Right lung (tissue), 5 donors: ENCODE results near the gene MAPK7. TPM values are rescaled to one million over a fixed set of nuclear protein-coding genes. Genes with fewer than 3 reads are reported as not detected.

Experiments used
- DNase-seq, 2 donors: peaks; one replicate each; pipeline ENCODE4 v3.0.0-alpha.2; 2013
- polyA plus RNA-seq, 5 donors: library from polyadenylated mRNA; unstranded; fragments of 120-200 nt; gene quantifications; one replicate each; pipeline versions ENCODE4 v1.2.1 to v1.2.3, GENCODE V29; 2013; ENCODE audit warnings: inconsistent platforms in 1 of 5, low replicate concordance in 1 of 5; ENCODE audit not compliant: insufficient read length in 5 of 5, insufficient read depth in 1 of 5

Gene MAPK7
- polyA plus RNA-seq, 5 donors, result 19.6 to 30.4 (median 20.8) TPM

DNA sequence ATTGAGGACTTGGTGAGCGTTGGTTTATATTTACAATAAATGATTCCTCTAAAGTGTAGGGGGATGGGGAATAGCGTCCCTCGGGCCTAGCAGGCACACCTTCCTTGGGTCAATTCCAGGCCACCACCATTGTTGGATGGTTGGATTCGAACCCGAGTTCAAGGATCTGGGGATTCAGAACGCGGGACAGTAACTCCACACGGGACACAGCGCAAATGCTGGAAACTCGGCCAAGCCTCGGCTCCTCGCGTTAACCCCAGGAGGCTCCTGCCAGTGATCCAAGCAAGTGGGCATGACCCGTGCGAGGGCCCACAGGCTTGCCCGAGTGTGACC, 16.4 kb upstream of the MAPK7 start:
- DNase-seq, result no peak

DNA sequence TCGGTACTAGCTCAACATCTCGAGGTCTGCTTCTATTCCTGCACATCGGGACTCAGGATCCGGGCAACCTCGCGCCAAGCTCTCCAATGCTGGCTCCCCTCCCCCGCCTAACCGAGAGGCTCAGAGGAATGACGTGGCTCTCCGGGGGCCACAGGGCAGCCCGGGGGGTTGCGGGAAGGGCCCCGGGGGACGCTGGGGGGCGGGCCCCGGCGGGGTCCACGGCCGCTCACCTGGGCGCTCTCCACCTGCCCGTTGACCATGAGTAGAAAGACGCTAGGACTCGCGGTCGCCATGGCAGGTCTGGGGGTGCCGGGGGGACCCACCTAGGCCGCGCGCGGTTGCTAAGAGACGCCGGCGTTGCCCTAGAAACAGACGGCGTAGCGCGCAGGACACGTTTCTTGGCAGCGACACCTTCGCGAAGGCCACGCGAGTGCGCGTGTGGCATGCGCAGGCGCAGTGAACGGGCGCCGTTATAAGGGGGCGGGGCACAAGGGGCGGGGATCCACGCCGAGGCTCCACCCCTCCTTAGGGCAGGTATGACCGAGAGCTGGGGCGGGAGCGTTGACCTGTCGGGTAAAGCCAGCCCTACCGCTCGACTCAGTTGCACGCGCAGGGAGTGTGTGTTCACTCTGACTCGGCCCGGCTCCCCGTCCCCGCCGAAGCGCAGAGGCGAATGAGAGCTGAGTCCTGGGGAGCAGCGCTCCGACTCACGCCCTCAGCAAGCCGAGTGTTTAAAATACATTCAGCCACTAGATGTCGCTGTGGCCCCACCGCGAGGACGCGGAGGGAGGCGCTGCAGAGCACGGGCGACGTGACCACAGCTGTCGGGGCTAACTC, 15.8 kb upstream of the MAPK7 start, which contains the start of gene B9D1:
B9D1 (minus strand) TSS at position 447 of the 837 bp plus-strand sequence; CDS start at position 293, 154 bp downstream.
- DNase-seq, result peak; percentile 95 to 97

DNA sequence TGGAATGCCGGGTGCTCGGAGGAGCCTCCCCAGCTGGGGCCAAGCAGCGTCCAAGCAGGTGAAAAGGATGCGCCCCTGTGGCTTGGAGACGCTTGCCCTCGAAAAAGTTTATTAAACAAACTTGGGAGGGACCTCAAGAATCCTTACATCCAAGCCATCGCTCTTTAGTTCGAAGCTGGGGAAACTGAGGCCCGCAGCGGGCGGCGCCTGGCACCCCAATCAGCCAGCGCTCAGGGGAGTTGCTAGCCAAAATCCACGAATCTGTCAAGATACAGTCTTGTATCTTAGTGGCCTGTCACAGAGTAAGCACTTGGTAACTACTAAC, 15.2 kb upstream of the MAPK7 start:
- DNase-seq, result no peak

DNA sequence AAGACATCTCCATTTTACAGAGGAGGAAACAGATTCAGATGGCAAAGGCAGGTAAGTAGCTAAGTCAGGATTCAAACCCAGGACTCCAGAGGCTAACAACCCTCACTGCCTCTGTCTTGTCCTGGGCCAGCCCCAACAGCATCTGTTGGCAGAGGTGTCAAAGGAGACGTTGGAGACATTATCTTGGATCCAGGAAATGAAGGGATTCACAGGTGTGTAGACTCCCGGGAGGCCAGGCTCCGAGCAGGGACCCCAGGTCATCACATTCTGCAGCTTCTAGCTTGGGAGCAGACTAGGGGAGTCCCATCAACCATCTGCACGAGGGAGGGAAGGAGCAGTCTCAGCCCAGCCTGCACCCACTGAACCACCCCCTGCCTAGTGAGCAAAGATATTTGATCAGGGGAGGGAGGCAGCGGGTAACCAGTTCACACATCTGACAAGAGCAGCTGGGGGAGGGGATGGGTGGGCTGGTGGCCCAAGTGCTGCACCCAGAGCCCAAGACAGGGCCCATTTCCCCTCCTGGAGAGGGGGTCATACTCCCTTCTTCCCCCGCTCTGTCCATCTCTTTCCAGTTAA, 14.8 kb upstream of the MAPK7 start:
- no peak for DNase-seq

DNA sequence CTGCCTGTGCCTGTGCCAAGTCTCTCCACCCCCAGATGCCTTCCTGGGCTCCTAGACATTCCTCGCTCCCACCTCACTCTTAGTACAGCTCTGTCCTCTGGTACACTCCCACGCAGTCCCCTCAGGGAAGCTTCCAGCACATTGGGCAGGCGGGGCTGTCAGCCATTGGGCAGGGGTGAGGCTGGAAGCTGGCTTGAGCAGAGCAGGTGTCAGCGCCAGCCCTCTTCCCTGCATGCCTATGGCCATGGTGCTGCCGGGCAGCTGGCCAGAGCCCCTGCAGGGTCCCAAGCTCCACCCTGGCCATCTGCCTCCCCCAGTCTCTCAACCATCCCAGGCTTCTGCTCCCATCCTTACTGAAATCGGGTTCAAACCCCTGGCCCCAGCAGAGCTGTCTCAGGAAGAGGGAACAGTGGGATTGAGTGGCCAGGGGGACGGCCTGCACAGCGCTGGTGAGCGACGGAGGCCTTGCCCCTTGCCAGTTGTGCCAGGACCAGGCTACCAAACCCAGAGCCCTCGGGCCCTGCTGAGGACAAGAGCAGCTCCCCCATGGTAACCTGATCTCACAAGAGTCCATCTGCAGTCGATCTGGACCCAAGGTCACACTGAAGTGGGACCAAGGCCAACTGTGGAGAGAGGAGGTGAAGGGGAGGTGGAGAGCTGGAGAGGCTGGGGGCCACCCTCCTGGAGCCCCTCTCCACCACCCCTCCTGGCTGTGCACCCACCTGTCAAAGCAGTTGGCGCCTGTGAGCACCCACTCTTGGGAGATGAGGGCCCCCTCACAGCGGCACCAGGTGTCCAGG, 13.4 kb upstream of the MAPK7 start:
- no peak for DNase-seq

DNA sequence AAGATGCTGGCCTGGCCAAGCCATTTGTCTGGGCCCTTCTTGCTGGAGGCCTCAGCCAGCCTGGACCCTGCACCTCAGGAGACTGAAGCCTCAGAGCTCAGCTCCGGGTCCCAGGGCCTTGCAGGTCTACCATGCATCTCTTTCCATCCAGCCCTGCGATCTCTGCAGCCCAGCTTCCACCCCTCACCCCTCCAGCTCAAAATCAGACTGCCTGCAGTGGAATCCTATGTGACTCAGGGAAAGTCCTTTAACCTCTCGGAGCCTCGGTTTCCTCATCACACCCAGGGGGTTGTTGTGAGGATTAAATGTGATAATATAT, 12.8 kb upstream of the MAPK7 start:
- no peak for DNase-seq

DNA sequence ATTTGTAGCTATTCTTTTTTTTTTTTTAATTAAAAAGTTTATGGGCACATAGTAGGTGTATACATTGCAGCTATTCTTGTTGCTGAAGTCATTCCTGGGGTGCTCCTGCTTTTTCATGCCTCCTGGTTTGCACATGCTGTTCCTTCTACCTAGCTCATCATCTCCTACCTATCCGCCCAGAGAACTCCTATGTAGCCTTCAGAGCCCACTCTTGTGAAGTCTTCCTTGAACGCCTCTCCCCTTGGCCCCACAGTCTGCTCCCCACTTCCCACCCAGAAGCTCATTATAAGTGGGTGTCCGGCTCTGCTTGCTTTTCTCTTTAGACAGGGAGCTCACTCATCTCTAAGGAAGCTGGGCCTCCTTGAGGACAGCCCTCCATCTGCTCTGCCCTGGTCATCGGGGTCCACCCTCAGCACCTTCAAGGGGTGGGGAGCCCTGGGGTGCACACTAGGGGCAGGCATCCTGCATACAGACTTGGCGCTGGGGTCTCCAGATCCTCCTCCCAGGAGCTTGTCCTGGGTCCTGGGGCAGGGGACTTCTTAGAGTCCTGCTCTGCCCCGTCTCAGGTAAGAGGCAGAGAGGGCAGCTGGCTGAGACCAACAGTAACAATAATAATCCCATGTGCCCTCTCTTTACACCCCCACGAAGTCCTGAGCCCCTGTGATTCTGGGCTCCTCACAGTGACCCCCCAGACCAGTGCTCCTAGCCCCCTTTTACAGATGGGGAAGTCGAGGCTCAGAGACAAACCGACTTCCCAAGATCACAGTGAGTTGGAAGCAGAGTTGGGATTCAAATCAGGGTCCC, 12.3 kb upstream of the MAPK7 start:
- DNase-seq, result no peak

DNA sequence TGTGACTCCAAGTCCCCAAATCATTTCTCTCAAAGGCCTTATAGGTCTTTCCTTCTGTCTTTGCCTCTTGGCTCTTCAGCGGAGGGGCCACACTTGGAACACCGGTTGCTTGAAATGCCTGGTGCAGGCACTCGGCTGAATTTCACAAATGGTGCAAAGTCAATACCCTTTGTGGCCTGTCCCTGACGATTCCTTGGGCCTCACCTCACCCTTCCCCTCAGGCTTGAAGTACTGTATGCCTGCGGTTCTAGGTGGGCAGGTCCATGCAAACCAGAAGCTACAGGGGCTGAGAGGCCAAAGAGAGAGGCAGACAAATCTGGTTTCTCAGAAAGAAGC, 11.7 kb upstream of the MAPK7 start:
- no peak for DNase-seq

DNA sequence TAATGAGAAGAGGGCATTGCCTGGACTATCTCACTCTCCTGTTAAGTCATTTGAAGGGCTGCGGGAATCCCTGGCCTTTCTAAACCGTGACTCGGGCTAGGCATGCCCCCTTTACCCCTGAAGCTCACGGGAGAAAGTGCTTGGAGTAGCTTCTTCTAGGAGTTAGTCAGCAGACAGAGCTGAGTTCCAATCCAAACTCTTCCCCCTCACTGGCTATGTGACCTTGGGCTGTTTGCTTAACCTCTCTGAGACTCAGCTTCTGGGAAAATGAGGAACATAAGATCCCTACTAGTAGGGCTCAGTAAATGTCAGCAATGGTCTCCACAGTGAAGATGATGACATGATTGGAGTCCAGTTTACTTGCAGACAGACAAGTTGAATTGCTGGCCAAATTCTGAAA, 10.1 kb upstream of the MAPK7 start:
- DNase-seq, result no peak

DNA sequence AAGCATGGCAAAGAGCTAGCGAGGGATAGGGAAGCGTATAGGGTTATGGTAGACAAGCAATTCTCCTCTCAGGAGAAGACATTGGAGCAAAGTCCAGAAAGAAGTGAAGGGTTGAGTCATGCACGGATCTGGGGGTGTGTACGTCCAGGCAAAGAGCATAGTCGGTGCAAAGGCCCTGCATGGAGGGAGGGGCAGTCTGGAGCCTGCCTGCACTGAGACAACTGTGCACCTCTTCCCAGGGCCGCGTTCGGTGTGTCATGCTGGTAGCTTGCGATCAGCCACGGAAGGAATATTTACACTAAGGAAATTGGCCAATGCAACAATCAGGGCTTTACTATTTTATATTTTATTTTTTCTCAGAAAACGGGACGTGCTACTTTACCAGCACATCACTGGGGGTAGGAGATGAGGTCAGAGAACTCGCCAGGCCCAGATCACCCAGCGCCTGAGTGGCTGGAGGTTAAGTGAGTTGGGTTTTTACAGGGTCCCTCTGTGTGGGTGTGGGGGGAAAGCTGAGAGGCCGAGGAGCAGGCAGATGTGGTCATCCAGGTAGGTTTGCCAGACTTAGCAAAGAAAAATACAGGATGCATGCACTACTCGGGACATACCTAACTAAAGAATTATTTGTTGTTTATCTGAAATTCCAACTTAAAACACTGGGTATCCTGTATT, 9.1 kb upstream of the MAPK7 start:
- no peak for DNase-seq

DNA sequence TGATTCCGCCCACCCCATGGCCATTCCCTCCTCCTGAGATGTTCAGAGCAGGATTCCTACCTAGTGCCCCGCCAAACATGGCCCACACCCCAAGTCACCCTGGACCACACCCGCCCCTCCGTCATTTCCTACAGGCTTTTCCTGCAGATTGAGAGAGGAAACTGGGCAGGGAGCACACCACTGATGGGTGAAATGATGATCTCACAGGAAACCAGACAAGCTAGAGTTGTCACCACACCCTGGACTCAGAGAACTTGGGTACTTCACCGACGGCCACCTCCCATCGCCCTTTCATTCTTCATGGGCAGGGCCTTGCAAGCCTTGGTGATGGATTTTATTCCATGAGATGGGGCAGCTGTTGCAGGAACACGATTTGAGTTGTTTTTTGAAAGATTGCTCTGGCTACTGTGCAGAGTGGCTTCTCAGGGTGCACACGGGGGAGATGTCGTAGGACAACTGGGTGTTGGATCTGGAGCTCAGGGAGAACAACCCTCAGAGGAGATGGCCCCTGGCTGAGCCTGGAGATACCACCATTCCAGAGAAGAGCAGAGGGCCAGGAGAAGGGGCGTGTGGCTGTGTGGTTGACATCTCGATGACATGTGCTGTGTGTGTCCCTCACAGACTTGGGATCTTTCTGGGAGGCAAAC, 8.3 kb upstream of the MAPK7 start:
- no peak for DNase-seq

DNA sequence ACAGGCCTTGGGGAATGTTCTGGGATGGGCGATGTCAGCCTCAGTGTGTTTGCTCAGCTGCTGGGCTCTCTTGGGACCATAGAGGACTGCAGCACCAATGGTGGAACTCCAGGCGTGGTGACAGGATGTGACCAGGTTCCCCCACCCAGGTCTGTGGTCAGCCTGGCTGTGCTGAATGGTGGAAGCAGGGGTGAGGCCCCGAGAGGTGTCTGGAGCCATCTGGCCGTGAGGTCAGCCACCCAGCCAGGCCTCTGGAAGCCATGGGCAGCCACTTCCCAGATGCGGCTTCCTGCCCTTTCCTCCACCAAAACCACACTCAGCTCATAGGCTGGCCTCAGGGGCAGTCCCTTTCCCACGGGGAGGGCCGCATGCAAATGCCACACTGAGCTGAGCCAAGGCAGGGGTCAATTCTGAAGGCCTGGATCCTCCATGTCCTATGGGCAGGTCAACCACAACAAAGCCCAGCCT, 7.8 kb upstream of the MAPK7 start:
- no peak for DNase-seq

DNA sequence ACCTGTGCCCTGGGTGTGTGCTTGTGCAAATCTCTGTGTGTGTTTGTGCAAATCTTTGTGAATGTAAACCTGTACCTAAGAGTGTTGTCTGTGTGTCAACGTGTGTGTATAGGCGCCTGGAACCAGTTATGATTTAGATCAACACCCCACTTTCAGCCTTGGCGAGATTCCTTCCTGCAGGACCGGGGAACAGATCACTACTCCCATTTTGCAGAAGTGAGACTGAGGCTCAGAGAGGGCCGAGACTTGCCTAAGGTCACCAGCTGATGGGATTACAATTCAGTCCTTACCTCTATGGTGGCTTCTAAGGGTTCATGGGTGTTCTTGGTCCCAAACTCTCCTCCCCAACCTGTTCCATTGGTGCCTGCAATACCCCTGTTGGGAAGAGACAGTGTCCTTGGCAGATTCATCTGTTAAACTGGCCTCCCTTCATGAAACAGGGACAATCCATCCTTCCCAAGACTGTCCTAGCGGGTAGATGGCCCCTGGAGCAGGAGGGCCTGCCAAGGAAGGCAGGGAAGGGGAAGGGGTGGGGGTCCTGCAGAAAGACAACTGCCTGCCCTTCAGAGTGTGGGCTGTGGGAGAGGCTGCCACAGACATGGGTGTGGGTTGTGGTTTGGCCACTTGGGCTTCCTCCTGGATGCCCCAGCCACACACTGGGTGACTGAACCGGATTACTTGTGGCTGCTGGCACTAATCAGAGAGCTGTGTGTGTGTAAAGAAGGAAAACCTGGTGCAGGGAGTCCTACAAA, 6.9 kb upstream of the MAPK7 start:
- no peak for DNase-seq

DNA sequence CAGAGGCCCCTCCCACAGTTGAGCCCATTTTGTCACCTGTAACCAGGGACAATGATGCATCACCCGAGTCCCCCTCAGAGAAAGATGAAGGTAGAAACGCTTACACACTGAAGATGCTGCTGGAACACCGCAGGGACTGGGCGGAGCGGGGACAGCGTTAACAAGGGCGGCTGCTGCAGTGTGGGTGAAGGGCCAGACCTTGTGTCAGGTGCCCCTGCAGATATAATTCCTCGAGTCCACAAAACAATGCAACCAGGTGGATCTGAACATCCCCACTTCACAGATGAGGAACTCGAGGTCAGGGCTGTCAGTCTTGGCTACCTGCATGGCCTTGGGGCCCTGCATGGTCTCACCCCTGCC, 6.3 kb upstream of the MAPK7 start:
- no peak for DNase-seq

DNA sequence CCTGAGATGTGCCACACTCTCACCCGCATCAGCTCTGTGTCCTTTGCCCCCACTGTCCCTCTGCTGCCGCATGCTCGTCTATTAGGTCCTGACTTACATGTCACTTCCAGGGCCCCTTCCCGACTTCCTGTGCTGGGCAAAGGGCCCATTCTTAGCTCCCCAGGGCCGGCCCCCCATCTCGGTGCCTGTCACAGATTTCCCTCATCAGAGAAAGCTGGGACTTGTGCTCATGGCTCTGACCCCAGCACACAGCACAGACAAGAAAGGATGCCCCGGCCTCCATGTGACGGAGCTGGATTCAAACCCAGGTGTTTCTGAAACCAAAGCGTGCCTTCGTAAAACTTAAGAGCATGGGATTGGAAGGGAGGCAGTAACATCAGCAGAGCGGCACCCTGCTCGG, 5.9 kb upstream of the MAPK7 start:
- DNase-seq, result no peak

DNA sequence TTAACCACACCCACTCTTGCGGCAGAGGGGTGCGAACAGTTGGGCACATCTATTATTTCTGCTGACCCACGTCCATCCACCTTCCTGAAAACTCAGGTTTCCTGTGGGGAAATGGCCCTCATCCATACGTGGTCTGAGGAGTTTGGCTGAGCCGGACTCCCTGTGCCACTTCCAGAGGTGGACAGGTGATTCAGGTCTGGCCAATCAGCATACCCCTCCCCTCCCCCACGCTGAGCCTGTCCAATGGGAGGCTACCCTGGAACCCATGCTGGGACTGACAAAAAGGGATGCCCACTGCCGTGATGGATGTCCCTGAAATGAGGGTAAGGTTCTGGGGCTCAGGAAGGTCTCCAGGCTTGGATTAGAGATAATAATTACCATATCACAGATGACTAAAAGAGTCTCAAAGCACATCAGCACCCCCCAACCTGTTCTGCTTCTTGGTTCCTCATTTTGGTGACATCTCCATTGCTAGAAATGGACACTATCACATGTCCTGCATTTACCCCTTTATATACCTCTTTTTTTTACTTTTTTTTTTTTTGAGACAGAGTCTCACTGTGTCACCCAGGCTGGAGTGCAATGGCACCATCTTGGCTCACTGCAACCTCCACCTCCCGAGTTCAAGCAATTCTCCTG, 5.3 kb upstream of the MAPK7 start:
- no peak for DNase-seq

DNA sequence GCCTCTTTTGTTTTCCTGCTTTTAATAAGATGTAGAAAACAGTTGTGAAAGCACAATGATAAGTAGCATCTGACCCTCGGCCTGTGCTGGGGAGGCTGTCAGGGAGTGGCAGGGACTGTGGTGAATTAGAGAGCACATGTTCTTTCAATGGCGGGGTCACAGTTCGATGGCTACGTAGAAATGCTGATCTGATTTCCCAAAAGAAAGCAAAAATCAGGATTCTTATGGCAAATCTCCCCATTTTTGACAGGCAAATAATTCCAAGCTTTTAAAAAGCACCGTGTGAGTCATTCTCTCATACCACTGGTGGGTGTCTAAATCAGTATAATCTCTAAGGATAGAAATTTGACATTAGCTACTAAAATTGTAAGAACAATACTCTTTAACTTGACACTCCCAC, 4.2 kb upstream of the MAPK7 start:
- DNase-seq, result no peak

DNA sequence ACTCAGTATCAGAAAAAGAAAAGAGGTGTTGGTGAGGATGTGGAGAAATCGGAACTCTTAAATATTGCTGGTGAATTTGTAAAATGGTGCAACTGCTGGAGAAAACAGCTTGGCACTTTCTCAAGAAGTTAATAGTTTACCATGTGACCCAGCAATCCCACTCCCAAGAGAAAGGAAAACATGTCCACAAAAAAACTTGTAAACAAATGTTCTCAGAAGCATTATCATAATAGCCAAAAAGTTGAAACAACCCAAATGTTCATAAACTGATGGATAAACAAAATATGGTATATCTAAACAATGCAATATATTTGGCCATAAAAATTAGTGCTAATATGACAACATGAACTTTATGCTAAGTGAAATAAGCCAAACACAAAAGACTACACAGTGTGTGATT, 2.6 kb upstream of the MAPK7 start:
- peak; percentile 73 to 83 for DNase-seq

DNA sequence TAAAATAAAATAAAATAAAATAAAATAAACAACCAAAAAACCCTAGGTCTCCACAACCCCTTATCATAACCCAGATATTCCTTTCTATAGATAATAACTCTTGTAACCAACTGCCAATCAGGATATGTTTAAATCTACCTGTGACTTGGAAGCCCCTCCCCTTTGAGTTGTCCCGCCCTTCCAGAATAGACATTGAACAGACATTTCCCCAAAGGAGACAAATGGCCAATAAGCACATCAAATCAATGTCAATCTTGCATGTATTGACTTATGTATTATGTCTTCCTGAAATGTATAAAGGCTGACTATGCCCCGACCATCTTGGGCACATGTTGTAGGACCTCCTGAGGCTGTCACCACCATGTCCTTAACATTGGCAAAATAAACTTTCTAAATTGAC, 1.5 kb upstream of the MAPK7 start:
- no peak for DNase-seq
